HepG2 (cell line): Measurements from ENCODE around the gene CDH22. TPM values are rescaled to one million over a fixed set of nuclear protein-coding genes. Genes with fewer than 3 reads are reported as not detected.

ENCODE experiments used
- ATF7 ChIP-seq, 2 experiments: fragments of 450-650 bp in 1 of 2; sonication (generic) in 1 of 2; formaldehyde crosslinking in 1 of 2; IDR thresholded peaks; 2 replicates each; pipeline versions ENCODE4 v1.4.0 to v1.6.1; 2016 to 2020; ENCODE audit warnings: antibody characterized with exemption in 1 of 2, mild to moderate bottlenecking in 1 of 2, missing genetic modification reagents in 1 of 2
- CEBPG ChIP-seq: IDR thresholded peaks from 2 replicates; pipeline ENCODE4 v1.6.1; 2016
- FOXP1 ChIP-seq, 2 experiments: fragments of 450-650 bp in 1 of 2; IDR thresholded peaks; 2 replicates each; pipeline ENCODE4 v1.6.1; 2017 to 2018; ENCODE audit warnings: antibody characterized with exemption in 1 of 2
- HOXD1 ChIP-seq: sonication (generic); formaldehyde crosslinking; IDR thresholded peaks from 2 replicates; pipeline ENCODE4 v1.5.0; 2020; ENCODE audit warnings: missing genetic modification reagents
- JARID2 ChIP-seq: sonication (generic); formaldehyde crosslinking; IDR thresholded peaks from 2 replicates; pipeline ENCODE4 v1.8.1; 2023; ENCODE audit warnings: missing genetic modification reagents, inconsistent platforms; ENCODE audit not compliant: insufficient replicate concordance
- MBNL3 ChIP-seq: fragments of 250-450 bp; sonication (Bioruptor Pico); conservative IDR thresholded peaks from 2 replicates; pipeline ENCODE4 v1.8.0; 2022; ENCODE audit warnings: mild to moderate bottlenecking, inconsistent platforms
- NFIB ChIP-seq: sonication (generic); formaldehyde crosslinking; IDR thresholded peaks from 2 replicates; pipeline ENCODE4 v1.9.0; 2021; ENCODE audit warnings: missing genetic modification reagents, mild to moderate bottlenecking, borderline replicate concordance
- REPIN1 ChIP-seq: sonication (generic); formaldehyde crosslinking; IDR thresholded peaks from 2 replicates; pipeline ENCODE4 v1.8.0; 2022; ENCODE audit warnings: missing genetic modification reagents, low read depth, mild to moderate bottlenecking, borderline replicate concordance
- REXO4 ChIP-seq: sonication (generic); formaldehyde crosslinking; IDR thresholded peaks from 2 replicates; pipeline ENCODE4 v1.8.0; 2022; ENCODE audit warnings: missing genetic modification reagents, mild to moderate bottlenecking, borderline replicate concordance
- SIN3B ChIP-seq: fragments of 150-350 bp; IDR thresholded peaks from 2 replicates; pipeline ENCODE4 v1.6.1; 2014; ENCODE audit warnings: low read length
- SIX4 ChIP-seq: sonication (generic); formaldehyde crosslinking; IDR thresholded peaks from 2 replicates; pipeline ENCODE4 v1.4.0; 2020; ENCODE audit warnings: missing genetic modification reagents
- SUZ12 ChIP-seq: fragments of 150-350 bp; IDR thresholded peaks from 2 replicates; pipeline ENCODE4 v1.6.1; 2014; ENCODE audit warnings: low read depth, low read length
- TOE1 ChIP-seq: sonication (generic); formaldehyde crosslinking; IDR thresholded peaks from 2 replicates; pipeline ENCODE4 v1.4.0; 2020; ENCODE audit warnings: mild to moderate bottlenecking, missing genetic modification reagents
- ZNF589 ChIP-seq: sonication (generic); formaldehyde crosslinking; conservative IDR thresholded peaks from 2 replicates; pipeline ENCODE4 v1.8.0; 2022; ENCODE audit warnings: mild to moderate bottlenecking, moderate library complexity, missing genetic modification reagents
- ZNF629 ChIP-seq: sonication (generic); formaldehyde crosslinking; conservative IDR thresholded peaks from 2 replicates; pipeline ENCODE4 v1.5.0; 2020; ENCODE audit warnings: missing genetic modification reagents
- ZNF660 ChIP-seq: sonication (generic); formaldehyde crosslinking; IDR thresholded peaks from 2 replicates; pipeline ENCODE4 v1.5.1; 2020; ENCODE audit warnings: mild to moderate bottlenecking, low read depth, missing genetic modification reagents, borderline replicate concordance
- ZNF878 ChIP-seq: sonication (generic); formaldehyde crosslinking; IDR thresholded peaks from 2 replicates; pipeline ENCODE4 v1.8.1; 2023; ENCODE audit warnings: mild to moderate bottlenecking, missing genetic modification reagents, moderate library complexity
- ZZZ3 ChIP-seq: sonication (generic); formaldehyde crosslinking; IDR thresholded peaks from 2 replicates; pipeline ENCODE4 v1.4.0; 2020; ENCODE audit warnings: missing genetic modification reagents, mild to moderate bottlenecking, borderline replicate concordance
- polyA plus RNA-seq, 8 experiments: library from polyadenylated mRNA; depleted of rRNA in 3 of 8; stranded (reverse) in 7 of 8; unstranded in 1 of 8; fragments of >200 nt; fragmentation: Illumina TruSeq in 4 of 8; extraction: Trizol in 4 of 8; gene quantifications; 2 replicates each; pipeline versions ENCODE4 v1.2.1 to v1.2.3, GENCODE V29; 2011 to 2016; ENCODE audit warnings: low read depth in 4 of 8, missing spikeins in 1 of 8, mixed read lengths in 1 of 8; ENCODE audit not compliant: insufficient read depth in 1 of 8
- total RNA-seq, 5 experiments: library from RNA; depleted of rRNA; stranded (reverse); fragments of >200 nt; fragmentation: Illumina TruSeq; extraction: Trizol; gene quantifications; 2 replicates each; pipeline ENCODE4 v1.2.3, GENCODE V29; 2016; ENCODE audit warnings: low read depth in 1 of 5
- TF ChIP-seq, protein P1 (sequence below): sonication (generic); formaldehyde crosslinking; IDR thresholded peaks from 2 replicates; pipeline ENCODE4 v1.4.0; 2020; ENCODE audit warnings: missing genetic modification reagents
- TF ChIP-seq, protein P2 (sequence below), 2 experiments: sonication (generic) in 1 of 2; formaldehyde crosslinking in 1 of 2; IDR thresholded peaks; 2 replicates each; pipeline versions ENCODE4 v1.4.0 to v1.6.1; 2018 to 2020; ENCODE audit warnings: missing genetic modification reagents in 2 of 2, borderline replicate concordance in 1 of 2, low read depth in 1 of 2, mild to moderate bottlenecking in 1 of 2, missing biosample characterization in 1 of 2
- TF ChIP-seq, protein P3 (sequence below): sonication (generic); formaldehyde crosslinking; IDR thresholded peaks from 2 replicates; pipeline ENCODE4 v1.8.1; 2023; ENCODE audit warnings: mild to moderate bottlenecking, inconsistent platforms, moderate library complexity, missing genetic modification reagents, borderline replicate concordance

CDH22 gene
- total and polyA plus RNA-seq, 2 of the 13 experiments (the other 11 are each of a cell fraction or from before 2014, with no cell fraction given) = not detected

DNA sequence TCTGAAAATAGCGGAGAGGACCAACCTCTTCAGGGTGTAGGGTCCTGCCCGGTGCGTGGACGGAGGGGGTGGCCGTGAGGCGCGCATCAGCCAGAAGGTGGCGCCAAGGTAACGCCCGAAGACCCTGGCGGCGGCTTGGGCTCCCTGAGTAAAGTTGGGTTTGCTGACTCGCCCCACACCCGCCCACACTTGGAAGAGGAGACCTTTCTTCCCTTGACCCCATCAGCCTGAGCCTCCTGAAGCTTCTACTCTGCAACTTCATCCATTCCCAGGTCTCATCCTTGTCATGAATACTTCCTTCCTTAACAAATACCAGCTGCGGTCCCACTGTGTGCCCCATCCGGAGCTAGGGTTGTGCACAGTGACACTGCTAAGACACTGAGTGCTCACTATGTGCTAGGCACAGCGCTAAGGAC lies 175.6 kb downstream of the CDH22 start (continued):
- TF ChIP-seq ZNF589 (CRISPR knock-in tag) (no peak), ZZZ3 (CRISPR knock-in tag) (no peak), MBNL3 (CRISPR knock-in tag) (no peak), ZNF629 (no peak), SIX4 (CRISPR knock-in tag) (no peak), HOXD1 (no peak), ZNF878 (no peak), JARID2 (no peak), ZNF660 (CRISPR knock-in tag) (no peak), ATF7 (IDR thresholded peaks at IDR 0.05) (no peak), ATF7 (CRISPR knock-in tag; IDR thresholded peaks at IDR 0.05) (0 out of 2 replicates have a peak, but pooled peaks have one; percentile 40), CEBPG (CRISPR knock-in tag) (no peak), TOE1 (CRISPR knock-in tag) (no peak), SUZ12 (no peak), REXO4 (no peak), REPIN1 (CRISPR knock-in tag) (no peak), FOXP1 (IDR thresholded peaks at IDR 0.05) (no peak), FOXP1 (CRISPR knock-in tag; IDR thresholded peaks at IDR 0.05) (no peak), NFIB (CRISPR knock-in tag) (no peak), SIN3B (no peak)
- TF ChIP-seq, protein P1, sequence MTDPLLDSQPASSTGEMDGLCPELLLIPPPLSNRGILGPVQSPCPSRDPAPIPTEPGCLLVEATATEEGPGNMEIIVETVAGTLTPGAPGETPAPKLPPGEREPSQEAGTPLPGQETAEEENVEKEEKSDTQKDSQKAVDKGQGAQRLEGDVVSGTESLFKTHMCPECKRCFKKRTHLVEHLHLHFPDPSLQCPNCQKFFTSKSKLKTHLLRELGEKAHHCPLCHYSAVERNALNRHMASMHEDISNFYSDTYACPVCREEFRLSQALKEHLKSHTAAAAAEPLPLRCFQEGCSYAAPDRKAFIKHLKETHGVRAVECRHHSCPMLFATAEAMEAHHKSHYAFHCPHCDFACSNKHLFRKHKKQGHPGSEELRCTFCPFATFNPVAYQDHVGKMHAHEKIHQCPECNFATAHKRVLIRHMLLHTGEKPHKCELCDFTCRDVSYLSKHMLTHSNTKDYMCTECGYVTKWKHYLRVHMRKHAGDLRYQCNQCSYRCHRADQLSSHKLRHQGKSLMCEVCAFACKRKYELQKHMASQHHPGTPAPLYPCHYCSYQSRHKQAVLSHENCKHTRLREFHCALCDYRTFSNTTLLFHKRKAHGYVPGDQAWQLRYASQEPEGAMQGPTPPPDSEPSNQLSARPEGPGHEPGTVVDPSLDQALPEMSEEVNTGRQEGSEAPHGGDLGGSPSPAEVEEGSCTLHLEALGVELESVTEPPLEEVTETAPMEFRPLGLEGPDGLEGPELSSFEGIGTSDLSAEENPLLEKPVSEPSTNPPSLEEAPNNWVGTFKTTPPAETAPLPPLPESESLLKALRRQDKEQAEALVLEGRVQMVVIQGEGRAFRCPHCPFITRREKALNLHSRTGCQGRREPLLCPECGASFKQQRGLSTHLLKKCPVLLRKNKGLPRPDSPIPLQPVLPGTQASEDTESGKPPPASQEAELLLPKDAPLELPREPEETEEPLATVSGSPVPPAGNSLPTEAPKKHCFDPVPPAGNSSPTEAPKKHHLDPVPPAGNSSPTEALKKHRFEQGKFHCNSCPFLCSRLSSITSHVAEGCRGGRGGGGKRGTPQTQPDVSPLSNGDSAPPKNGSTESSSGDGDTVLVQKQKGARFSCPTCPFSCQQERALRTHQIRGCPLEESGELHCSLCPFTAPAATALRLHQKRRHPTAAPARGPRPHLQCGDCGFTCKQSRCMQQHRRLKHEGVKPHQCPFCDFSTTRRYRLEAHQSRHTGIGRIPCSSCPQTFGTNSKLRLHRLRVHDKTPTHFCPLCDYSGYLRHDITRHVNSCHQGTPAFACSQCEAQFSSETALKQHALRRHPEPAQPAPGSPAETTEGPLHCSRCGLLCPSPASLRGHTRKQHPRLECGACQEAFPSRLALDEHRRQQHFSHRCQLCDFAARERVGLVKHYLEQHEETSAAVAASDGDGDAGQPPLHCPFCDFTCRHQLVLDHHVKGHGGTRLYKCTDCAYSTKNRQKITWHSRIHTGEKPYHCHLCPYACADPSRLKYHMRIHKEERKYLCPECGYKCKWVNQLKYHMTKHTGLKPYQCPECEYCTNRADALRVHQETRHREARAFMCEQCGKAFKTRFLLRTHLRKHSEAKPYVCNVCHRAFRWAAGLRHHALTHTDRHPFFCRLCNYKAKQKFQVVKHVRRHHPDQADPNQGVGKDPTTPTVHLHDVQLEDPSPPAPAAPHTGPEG (CRISPR knock-in tag) = no peak
- TF ChIP-seq, protein P2, sequence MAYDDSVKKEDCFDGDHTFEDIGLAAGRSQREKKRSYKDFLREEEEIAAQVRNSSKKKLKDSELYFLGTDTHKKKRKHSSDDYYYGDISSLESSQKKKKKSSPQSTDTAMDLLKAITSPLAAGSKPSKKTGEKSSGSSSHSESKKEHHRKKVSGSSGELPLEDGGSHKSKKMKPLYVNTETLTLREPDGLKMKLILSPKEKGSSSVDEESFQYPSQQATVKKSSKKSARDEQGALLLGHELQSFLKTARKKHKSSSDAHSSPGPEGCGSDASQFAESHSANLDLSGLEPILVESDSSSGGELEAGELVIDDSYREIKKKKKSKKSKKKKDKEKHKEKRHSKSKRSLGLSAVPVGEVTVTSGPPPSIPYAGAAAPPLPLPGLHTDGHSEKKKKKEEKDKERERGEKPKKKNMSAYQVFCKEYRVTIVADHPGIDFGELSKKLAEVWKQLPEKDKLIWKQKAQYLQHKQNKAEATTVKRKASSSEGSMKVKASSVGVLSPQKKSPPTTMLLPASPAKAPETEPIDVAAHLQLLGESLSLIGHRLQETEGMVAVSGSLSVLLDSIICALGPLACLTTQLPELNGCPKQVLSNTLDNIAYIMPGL (CRISPR knock-in tag; IDR thresholded peaks at IDR 0.05; ENCODE audit: borderline replicate concordance in 1 of 2, low read depth in 1 of 2) = peak; percentile 41 to 43; a peak in 1 of 4 replicates
- TF ChIP-seq, protein P3, sequence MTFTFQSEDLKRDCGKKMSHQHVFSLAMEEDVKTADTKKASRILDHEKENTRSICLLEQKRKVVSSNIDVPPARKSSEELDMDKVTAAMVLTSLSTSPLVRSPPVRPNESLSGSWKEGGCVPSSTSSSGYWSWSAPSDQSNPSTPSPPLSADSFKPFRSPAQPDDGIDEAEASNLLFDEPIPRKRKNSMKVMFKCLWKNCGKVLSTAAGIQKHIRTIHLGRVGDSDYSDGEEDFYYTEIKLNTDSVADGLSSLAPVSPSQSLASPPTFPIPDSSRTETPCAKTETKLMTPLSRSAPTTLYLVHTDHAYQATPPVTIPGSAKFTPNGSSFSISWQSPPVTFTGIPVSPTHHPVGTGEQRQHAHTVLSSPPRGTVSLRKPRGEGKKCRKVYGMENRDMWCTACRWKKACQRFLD (CRISPR knock-in tag) = no peak
